RWPE2 (cell line): Measurements from ENCODE around the gene ARPC4.

Source experiments
- ATAC-seq: fragments of 200-7000 bp; cut with Tn5 transposase; 3 replicates; pipeline ENCODE4 v1.9.1; 2021; ENCODE audit warnings: low read depth
- DNase-seq: peaks from one replicate; pipeline ENCODE4 v3.0.0-alpha.2; 2020; ENCODE audit warnings: low spot score
- H3K27ac ChIP-seq: fragments of 450-650 bp; 2 replicates; pipeline ENCODE4 v1.5.1; 2017; ENCODE audit warnings: mild to moderate bottlenecking; ENCODE audit not compliant: poor library complexity, severe bottlenecking
- H3K27me3 ChIP-seq: fragments of 250-450 bp; sonication (Bioruptor Pico); 2 replicates; pipeline ENCODE4 v1.5.1; 2021; ENCODE audit warnings: mild to moderate bottlenecking, moderate library complexity; ENCODE audit not compliant: insufficient read depth, poor library complexity, severe bottlenecking
- H3K36me3 ChIP-seq: fragments of 250-450 bp; sonication (Bioruptor Pico); 2 replicates; pipeline ENCODE4 v1.5.1; 2020; ENCODE audit warnings: low read depth, mild to moderate bottlenecking, moderate library complexity
- H3K4me1 ChIP-seq: fragments of 250-450 bp; sonication (Bioruptor Pico); 2 replicates; pipeline ENCODE4 v1.5.1; 2021; ENCODE audit warnings: mild to moderate bottlenecking, moderate library complexity; ENCODE audit not compliant: insufficient read depth, poor library complexity, severe bottlenecking
- H3K4me3 ChIP-seq: fragments of 250-450 bp; sonication (Bioruptor Pico); 2 replicates; pipeline ENCODE4 v1.5.1; 2021; ENCODE audit warnings: mild to moderate bottlenecking, moderate library complexity; ENCODE audit not compliant: severe bottlenecking
- H3K9me3 ChIP-seq: fragments of 250-450 bp; sonication (Bioruptor Pico); 2 replicates; pipeline ENCODE4 v1.5.1; 2021; ENCODE audit warnings: mild to moderate bottlenecking, moderate library complexity; ENCODE audit not compliant: severe bottlenecking
- TF ChIP-seq, protein P1 (sequence below): fragments of 450-650 bp; IDR thresholded peaks from one replicate; pipeline ENCODE4 v1.5.1; 2017; ENCODE audit warnings: mild to moderate bottlenecking, moderate library complexity; ENCODE audit not compliant: poor library complexity, severe bottlenecking

Gene ARPC4

DNA sequence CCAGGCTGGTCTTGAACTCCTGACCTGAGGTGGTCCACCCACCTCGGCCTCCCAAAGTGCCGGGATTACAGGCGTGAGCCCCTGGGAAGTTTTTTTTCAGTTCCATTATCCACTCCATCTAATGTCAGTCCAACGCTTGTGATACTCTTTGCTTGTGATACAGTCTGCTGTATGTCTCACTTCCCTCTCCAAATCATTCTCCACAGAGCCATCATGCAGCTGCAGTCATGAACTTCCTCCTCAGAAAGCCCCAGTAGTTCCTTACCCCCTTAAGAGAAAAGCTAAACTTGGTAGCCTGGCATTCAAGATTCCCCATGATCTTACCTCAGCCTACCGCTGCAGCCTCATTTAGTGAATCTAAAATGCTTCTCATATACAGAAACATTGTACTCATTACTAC lies 2.3 kb downstream of the ARPC4 start:
- TF ChIP-seq, protein P1, sequence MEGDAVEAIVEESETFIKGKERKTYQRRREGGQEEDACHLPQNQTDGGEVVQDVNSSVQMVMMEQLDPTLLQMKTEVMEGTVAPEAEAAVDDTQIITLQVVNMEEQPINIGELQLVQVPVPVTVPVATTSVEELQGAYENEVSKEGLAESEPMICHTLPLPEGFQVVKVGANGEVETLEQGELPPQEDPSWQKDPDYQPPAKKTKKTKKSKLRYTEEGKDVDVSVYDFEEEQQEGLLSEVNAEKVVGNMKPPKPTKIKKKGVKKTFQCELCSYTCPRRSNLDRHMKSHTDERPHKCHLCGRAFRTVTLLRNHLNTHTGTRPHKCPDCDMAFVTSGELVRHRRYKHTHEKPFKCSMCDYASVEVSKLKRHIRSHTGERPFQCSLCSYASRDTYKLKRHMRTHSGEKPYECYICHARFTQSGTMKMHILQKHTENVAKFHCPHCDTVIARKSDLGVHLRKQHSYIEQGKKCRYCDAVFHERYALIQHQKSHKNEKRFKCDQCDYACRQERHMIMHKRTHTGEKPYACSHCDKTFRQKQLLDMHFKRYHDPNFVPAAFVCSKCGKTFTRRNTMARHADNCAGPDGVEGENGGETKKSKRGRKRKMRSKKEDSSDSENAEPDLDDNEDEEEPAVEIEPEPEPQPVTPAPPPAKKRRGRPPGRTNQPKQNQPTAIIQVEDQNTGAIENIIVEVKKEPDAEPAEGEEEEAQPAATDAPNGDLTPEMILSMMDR: no peak
- no peak for ATAC-seq
- DNase-seq: no peak
- no peak overlapping the region for H3K27ac ChIP-seq
- peaks cover 2% of the 10 kb centered on the region for H3K4me1 ChIP-seq
- H3K27me3 ChIP-seq: no peaks in the 10 kb centered on the region
- H3K4me3 ChIP-seq: no peak overlapping the region
- no peaks in the 10 kb centered on the region for H3K9me3 ChIP-seq
- H3K36me3 ChIP-seq: peaks cover 64% of the 10 kb centered on the region

DNA sequence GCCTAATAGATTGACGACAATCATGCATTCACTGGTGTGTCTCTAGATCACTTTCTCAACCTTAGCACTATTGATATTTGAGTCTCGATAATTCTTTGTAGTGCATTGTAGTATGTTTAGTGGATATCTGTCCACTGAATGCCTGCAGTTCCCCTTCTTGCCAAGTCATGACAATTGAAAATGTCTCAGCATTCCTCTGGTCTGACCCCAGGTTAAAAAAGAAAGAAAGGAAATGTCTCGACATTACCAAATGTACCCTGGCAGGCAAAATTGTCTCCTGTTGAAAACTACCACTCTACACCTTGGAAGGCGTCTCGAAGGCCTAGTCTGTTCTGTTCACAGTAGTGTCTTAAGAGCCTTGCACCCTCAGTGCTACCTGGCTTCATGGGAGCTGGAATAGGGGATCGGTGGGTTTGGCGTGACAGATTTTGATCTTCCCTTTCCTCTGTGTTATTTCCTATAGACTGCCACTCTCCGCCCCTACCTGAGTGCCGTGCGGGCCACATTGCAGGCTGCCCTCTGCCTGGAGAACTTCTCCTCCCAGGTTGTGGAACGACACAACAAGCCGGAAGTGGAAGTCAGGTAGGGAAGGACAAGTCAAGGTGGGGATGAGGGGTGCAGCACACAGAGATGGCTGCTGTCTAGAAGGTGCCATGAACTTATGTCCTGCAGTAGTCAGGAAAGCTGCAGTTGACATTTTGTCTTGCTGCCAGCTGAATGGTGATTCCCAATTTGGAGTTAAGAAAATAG lies 4.5 kb downstream of the ARPC4 start:
- no peak for DNase-seq
- Histone ChIP-seq H3K4me1 (no peaks in the 10 kb centered on the region), H3K27me3 (no peaks in the 10 kb centered on the region), H3K4me3 (no peak overlapping the region), H3K27ac (no peak overlapping the region), H3K36me3 (peaks cover 70% of the 10 kb centered on the region), H3K9me3 (no peaks in the 10 kb centered on the region)
- no peak for ATAC-seq
- TF ChIP-seq, protein P1: no peak

DNA sequence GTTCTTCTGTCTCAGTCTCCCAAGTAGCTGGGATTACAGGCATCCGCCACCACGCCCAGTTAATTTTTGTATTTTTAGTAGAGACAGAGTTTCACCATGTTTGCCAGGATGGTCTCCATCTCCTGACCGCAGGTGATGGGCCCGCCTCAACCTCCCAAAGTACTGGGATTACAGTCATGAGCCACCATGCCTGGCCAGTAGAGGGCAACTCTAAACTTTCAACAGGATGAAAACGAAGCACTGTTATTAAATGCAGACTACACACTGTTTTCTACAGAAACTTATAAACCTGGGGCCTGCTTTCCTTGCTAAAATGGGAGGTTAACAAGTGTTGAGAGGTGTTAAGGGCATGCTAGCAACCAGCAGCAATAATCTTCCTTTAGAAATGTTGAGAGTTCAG lies 7.6 kb downstream of the ARPC4 start:
- Histone ChIP-seq H3K27me3 (no peaks in the 10 kb centered on the region), H3K9me3 (no peaks in the 10 kb centered on the region), H3K36me3 (peaks cover 85% of the 10 kb centered on the region), H3K4me1 (no peaks in the 10 kb centered on the region), H3K27ac (no peak overlapping the region), H3K4me3 (no peak overlapping the region)
- DNase-seq: no peak
- TF ChIP-seq, protein P1: peak; percentile 15
- ATAC-seq: no peak; the same call in 2 of the 3 replicates

DNA sequence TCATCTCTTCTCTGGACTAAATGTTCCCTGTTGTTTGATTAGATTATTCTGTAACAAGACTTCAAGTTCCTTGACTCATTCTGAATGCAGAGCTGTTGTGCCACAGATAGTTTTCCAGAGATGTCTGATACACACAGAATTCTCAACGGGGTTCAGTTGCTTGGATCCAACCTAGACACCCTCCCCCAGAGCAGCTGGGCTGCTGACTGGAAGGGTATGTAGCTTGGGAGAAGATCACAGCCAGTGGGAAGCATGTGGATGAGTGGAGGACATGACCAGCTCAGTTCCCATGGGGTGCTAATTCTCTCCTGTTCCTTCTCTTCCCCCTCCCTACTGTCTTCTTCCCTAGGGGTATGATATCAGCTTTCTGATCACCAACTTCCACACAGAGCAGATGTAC lies 10.6 kb downstream of the ARPC4 start:
- Histone ChIP-seq H3K4me3 (no peak overlapping the region), H3K27ac (no peak overlapping the region), H3K4me1 (no peaks in the 10 kb centered on the region), H3K36me3 (peaks cover 84% of the 10 kb centered on the region), H3K27me3 (no peaks in the 10 kb centered on the region), H3K9me3 (no peaks in the 10 kb centered on the region)
- no peak for DNase-seq
- ATAC-seq: no peak
- TF ChIP-seq, protein P1: no peak

DNA sequence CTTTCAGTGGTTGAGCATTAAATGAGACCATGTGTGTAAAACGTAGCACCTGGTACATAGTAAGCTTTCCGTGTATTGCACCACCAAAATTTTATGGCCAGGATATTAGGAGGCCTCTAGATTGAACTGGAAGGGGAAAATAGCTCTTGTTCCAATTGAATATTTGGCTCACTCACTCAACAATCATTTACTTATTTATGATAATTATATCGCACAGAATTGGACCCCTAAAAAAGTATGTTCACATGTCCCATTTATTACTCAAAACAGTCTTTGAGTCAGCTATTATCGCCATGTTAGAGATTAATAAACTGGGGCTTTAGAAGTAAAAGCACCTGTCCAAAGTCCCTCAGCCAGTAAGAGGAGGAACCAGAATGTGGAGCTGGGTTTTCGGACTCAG lies 12.1 kb downstream of the ARPC4 start:
- ATAC-seq (no peak), DNase-seq (no peak)
- Histone ChIP-seq H3K27me3 (no peaks in the 10 kb centered on the region), H3K4me1 (no peaks in the 10 kb centered on the region), H3K36me3 (peaks cover 69% of the 10 kb centered on the region), H3K27ac (no peak overlapping the region), H3K4me3 (no peak overlapping the region), H3K9me3 (no peaks in the 10 kb centered on the region)
- TF ChIP-seq, protein P1: no peak
